ENCODE results near the gene BMI1.

The BMI1 gene

GRCh38 chr10:22319980-22320558 is 830 bp upstream of the BMI1 start:
- DNase-seq (ENCODE audit: low read depth), result no peak

GRCh38 chr10:22321156-22321923 is 441 bp downstream of the BMI1 start:
- peak; percentile 48 for DNase-seq (ENCODE audit: low read depth)

GRCh38 chr10:22321924-22322640 is 1.2 kb downstream of the BMI1 start:
- no peak for DNase-seq (ENCODE audit: low read depth)

GRCh38 chr10:22322641-22323160 is 1.8 kb downstream of the BMI1 start:
- DNase-seq (ENCODE audit: low read depth), result no peak

- DNase-seq (ENCODE audit: low read depth), result no peak
Measured at GRCh38 chr10:22323538-22324305, 2.8 kb downstream of the BMI1 start.

GRCh38 chr10:22324413-22324812 is 3.5 kb downstream of the BMI1 start:
- no peak for DNase-seq (ENCODE audit: low read depth)

- DNase-seq (ENCODE audit: low read depth), result no peak
Measured at GRCh38 chr10:22324893-22325271, 4.0 kb downstream of the BMI1 start.

GRCh38 chr10:22325272-22326144 is 4.6 kb downstream of the BMI1 start:
- peak; percentile 71 for DNase-seq (ENCODE audit: low read depth)

- no peak for DNase-seq (ENCODE audit: low read depth)
Measured at GRCh38 chr10:22326145-22326702, 5.3 kb downstream of the BMI1 start.

GRCh38 chr10:22329150-22329549 is 8.3 kb downstream of the BMI1 start:
- no peak for DNase-seq (ENCODE audit: low read depth)

- DNase-seq (ENCODE audit: low read depth), result no peak
Measured at GRCh38 chr10:22332116-22332692, 11.3 kb downstream of the BMI1 start.

- DNase-seq (ENCODE audit: low read depth), result no peak
Measured at GRCh38 chr10:22333167-22333974, 12.5 kb downstream of the BMI1 start.

- no peak for DNase-seq (ENCODE audit: low read depth)
Measured at GRCh38 chr10:22333975-22334282, 13.0 kb downstream of the BMI1 start.

GRCh38 chr10:22334414-22335172 is 13.7 kb downstream of the BMI1 start:
- no peak for DNase-seq (ENCODE audit: low read depth)

GRCh38 chr10:22335173-22335933 is 14.5 kb downstream of the BMI1 start:
- DNase-seq (ENCODE audit: low read depth), result peak; percentile 67

- no peak for DNase-seq (ENCODE audit: low read depth)
Measured at GRCh38 chr10:22338185-22338900, 17.4 kb downstream of the BMI1 start.

GRCh38 chr10:22338931-22339330 is 18.0 kb downstream of the BMI1 start:
- DNase-seq (ENCODE audit: low read depth), result no peak

Measured in T follicular helper cell (primary cell).